ENCODE data around the gene PLCB3. TPM values are rescaled to one million over a fixed set of nuclear protein-coding genes. Genes with fewer than 3 reads are reported as not detected.
A peak's percentile ranks its signal among the peaks of the same experiment; 100 is the strongest.

The PLCB3 gene
- polyA plus RNA-seq, 4 donors = 12.4 to 17.1 (median 13.7) TPM

GRCh38 chr11:64284048-64284961, 33.0 kb downstream of the PLCB3 start, which contains the start of gene BAD:
Gene BAD, minus strand, starts transcription at chr11:64284665. Its CDS starts 297 bp downstream, at chr11:64284368.
- DNase-seq (ENCODE audit: low read depth in 4 of 4, low spot score in 3 of 4) = peak in 3 of 4 donors; percentile 81 to 86 (median 84)

- DNase-seq (ENCODE audit: low read depth in 4 of 4, low spot score in 3 of 4) = peak in 2 of 4 donors; percentile 75 to 80
These were observed 33.9 kb downstream of the PLCB3 start, which contains the start of gene GPR137 for GRCh38 chr11:64284962-64285884. Gene GPR137, plus strand, starts transcription at chr11:64285848. Its CDS starts 677 bp downstream, at chr11:64286525.

DNA sequence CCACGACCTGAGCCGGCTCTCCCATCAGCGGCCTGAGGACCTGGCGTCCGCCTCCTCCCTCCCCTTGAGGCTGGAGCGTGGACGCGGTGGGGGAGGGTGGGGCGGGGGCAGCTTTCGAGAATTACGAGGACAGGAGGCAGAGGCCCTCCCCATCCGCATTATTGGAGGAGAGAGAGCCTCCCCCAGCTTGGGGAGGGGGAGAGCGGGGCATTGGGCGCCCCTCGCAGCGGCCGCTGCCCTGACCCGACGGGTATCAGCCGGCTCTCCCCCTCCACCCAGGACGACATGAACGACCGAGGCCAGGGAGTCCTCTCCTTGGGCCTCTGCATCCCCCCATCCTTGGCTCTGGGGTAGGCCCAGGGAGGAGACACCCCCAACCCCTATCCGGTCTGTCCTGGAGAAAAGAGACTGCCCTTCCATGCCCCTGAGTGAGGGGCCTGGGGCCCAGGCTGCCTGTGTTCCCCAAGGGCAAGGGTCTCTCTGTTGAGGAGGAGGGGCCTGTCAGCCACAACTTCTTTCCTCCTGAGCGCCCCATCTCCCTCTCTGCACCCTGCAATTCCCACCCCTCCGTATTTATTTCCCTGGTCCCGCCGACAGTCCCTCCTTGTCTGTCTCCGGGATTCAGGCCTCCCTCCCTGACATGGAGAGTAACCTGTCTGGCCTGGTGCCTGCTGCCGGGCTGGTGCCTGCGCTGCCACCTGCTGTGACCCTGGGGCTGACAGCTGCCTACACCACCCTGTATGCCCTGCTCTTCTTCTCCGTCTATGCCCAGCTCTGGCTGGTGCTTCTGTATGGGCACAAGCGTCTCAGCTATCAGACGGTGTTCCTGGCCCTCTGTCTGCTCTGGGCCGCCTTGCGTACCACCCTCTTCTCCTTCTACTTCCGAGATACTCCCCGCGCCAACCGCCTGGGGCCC, 34.8 kb downstream of the PLCB3 start:
- no peak for DNase-seq (ENCODE audit: low read depth in 4 of 4, low spot score in 3 of 4)

GRCh38 chr11:64286801-64287159, 35.5 kb downstream of the PLCB3 start:
- no peak for DNase-seq (ENCODE audit: low read depth in 4 of 4, low spot score in 3 of 4)

DNA sequence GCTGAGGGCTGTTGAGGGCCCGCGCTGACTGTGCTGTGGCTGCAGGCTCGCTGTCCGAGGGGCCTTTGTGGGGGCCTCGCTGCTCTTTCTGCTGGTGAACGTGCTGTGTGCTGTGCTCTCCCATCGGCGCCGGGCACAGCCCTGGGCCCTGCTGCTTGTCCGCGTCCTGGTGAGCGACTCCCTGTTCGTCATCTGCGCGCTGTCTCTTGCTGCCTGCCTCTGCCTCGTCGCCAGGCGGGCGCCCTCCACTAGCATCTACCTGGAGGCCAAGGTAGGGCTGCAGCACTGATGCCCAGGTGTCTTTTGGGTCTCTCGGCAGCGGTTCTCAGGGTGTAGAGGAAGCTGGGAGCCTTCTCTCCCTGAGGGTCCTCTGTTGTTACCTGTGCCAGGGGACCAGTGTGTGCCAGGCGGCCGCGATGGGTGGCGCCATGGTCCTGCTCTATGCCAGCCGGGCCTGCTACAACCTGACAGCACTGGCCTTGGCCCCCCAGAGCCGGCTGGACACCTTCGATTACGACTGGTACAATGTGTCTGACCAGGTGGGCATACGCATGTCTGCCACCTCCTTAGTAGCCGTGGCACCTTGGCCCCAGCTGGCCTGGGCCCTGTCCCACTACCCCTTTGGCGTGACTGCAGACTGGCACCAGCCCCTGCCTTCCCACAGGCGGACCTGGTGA, 36.5 kb downstream of the PLCB3 start:
- no peak for DNase-seq (ENCODE audit: low read depth in 4 of 4, low spot score in 3 of 4)

DNA sequence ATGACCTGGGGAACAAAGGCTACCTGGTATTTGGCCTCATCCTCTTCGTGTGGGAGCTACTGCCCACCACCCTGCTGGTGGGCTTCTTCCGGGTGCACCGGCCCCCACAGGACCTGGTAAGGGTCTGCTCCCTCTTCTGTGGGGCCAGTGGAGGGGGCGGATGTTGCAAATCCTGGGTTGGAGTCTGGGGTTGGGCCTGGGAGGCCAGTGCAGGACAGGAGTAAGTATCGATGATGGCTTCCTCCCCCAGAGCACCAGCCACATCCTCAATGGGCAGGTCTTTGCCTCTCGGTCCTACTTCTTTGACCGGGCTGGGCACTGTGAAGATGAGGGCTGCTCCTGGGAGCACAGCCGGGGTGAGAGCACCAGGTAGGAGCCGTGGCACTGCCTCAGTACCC, 37.0 kb downstream of the PLCB3 start:
- DNase-seq (ENCODE audit: low read depth in 4 of 4, low spot score in 3 of 4) = no peak

DNA sequence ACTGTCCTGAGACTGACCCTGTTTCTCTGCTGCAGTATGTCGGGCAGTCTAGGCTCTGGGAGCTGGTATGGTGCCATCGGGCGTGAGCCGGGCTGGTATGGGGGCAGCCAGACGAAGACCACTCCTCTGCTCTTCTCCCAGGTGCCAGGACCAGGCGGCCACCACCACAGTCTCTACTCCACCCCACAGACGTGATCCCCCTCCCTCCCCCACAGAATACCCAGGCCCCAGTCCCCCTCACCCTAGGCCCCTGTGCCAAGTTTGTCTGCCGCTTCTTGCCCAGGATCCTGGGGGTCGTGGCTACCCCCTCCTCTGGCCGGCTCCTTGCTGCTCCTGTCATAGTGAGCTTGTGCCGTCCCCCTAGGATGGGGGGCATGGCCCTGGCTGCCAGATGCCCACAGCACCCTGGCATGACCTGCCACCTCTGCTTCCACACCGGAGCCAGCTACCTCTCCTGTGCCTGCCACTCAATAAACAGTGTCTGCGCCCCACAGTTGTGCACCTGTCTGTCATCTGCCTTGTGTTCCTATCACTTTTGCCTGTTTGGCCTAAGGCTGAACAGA, 37.8 kb downstream of the PLCB3 start:
- no peak for DNase-seq (ENCODE audit: low read depth in 4 of 4, low spot score in 3 of 4)

DNA sequence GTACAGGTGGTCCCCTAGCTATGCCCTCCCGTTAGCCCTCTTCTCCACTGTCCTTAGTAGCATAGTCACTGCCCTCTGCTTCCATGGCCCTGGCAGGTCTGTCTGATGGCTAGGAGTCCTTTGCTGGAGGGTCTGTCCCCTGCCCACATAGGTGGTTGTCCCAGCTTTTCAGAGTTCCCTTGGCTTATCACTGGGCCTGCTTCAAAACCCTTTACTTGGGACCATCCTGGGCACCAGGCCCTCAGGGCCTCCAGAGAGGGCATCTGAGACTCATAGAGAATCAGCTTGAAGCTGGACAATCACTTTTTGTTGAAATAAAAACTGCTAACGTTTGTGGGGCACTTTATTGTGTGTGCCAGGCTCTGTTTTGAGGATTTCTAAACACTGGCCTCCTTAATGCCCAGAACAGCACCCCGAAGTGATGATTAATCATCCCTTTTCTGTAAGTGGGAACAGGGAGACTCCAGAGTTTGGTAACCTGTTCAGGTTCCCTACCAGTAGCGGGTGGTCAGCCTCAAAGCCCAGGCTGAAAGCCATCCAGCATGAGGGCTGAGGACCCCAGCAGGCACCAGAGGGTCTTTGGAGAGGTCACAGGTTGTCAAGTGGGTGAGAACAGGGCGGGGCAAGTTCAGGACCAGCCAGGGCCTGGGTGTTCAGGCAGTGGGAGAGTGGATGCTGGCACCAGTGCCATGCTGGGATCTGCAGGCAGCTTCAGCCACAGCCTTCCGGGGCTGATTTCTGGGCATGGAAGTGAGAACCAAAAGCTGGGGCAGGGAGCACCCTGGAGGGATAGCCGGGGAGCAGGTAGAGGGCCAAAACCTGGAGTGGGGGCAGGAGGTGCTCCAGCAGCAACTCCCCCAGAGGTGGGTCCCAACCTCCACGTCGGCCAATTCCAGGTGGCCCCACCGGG, 39.3 kb downstream of the PLCB3 start:
- DNase-seq (ENCODE audit: low read depth in 4 of 4, low spot score in 3 of 4) = no peak

GRCh38 chr11:64291262-64291751, 40.0 kb downstream of the PLCB3 start, which contains the start of gene KCNK4:
Gene KCNK4, plus strand, starts transcription at chr11:64291302. Its CDS starts 1,717 bp downstream, at chr11:64293019.
- no peak for DNase-seq (ENCODE audit: low read depth in 4 of 4, low spot score in 3 of 4)

DNA sequence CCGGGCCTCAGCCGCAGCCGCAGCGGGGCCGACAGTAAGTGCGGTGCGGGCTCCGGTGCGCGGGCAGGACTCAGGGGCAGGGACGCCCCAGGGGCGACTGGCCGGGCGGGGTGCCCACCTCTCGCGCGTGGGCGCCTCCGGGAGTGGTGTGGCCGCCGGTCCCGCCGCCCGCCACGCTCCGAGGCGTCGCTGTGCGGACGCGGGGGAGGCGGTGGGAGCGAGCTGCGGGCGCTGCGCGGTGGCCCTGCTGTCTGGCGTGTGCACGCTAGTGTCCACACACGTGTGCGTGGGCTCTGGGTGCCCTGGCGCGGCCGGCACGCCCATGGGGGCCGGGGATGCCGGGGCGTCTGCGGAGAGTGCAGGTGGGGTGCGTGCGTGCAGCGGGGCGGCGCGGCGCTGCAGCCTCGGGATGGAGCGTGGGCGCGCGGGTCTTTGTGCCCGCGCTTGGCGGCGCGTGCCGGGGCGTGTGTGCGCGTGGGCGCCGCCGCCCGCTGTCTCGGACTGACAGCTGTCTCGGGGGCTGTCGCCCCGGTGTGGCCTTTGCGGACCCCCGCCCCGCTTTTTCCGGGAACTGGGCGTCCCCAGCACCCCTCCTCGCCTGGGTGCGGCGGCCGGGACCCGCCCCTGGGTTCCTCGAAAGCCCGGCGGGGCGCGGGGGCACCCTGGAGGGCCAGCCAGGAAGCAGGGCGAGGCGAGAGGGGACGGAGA, 40.6 kb downstream of the PLCB3 start:
- no peak for DNase-seq (ENCODE audit: low read depth in 4 of 4, low spot score in 3 of 4)

DNA sequence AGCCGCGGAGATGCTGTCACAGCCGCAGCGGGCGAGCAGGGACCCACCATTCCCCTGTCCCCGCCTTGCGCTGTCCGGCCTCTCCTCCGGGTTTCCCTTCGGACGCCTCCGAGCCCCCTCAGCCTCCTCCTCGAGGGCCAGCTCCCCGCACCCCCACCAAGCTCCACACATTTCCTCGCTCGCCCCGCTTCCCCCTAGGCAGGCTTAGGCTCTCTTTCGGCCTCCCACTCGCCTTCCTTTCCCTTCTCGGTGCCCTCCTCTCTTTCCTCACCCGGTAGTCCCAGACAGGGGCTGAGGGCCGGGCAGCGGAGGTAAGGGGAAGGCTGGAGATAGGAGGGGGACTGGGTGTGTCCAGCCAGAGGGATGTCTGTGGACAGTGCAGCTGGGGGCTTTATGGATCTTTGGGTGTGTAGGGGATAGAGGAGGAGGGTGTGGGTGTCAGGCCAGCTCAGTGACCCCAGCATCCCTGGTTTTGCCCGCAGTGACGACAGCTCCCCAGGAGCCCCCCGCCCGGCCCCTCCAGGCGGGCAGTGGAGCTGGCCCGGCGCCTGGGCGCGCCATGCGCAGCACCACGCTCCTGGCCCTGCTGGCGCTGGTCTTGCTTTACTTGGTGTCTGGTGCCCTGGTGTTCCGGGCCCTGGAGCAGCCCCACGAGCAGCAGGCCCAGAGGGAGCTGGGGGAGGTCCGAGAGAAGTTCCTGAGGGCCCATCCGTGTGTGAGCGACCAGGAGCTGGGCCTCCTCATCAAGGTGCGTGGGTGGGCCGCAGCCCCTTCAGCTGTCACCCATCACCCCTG, 41.3 kb downstream of the PLCB3 start:
- no peak for DNase-seq (ENCODE audit: low read depth in 4 of 4, low spot score in 3 of 4)

GRCh38 chr11:64294774-64295173, 43.4 kb downstream of the PLCB3 start:
- no peak for DNase-seq (ENCODE audit: low read depth in 4 of 4, low spot score in 3 of 4)

- no peak for DNase-seq (ENCODE audit: low read depth in 4 of 4, low spot score in 3 of 4)
These were observed 44.4 kb downstream of the PLCB3 start for GRCh38 chr11:64295760-64296159.

- DNase-seq (ENCODE audit: low read depth in 4 of 4, low spot score in 3 of 4) = no peak
These were observed 44.9 kb downstream of the PLCB3 start for GRCh38 chr11:64296236-64296635.

DNA sequence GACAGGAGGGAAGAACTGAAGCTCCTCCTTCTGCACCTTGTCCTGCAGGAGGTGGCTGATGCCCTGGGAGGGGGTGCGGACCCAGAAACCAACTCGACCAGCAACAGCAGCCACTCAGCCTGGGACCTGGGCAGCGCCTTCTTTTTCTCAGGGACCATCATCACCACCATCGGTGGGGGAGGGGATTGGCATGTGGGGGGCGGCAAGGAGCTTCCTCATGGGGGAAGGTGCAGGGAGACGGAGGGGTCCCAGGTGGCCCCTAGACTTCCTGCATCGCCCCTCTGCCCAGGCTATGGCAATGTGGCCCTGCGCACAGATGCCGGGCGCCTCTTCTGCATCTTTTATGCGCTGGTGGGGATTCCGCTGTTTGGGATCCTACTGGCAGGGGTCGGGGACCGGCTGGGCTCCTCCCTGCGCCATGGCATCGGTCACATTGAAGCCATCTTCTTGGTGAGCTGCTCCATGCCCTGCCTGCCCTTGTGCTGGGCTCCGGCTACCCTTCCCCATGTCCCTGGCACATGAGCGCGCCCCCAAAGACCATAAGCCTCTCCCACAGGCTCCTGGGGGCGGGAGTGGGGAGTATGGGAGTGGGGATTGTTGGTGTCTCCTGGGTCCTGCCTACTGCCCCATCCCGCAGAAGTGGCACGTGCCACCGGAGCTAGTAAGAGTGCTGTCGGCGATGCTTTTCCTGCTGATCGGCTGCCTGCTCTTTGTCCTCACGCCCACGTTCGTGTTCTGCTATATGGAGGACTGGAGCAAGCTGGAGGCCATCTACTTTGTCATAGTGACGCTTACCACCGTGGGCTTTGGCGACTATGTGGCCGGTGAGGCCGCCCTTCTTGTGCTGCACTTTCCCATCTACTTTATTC, 45.7 kb downstream of the PLCB3 start:
- DNase-seq (ENCODE audit: low read depth in 4 of 4, low spot score in 3 of 4) = no peak

All from left renal pelvis (tissue), 4 donors.